GM12865 (cell line): Measurements from ENCODE around the gene TMEM135.

Experiments
- DNase-seq: peaks from one replicate; pipeline ENCODE4 v3.0.0; 2010; ENCODE audit warnings: low read depth
- H3K4me3 ChIP-seq: 2 replicates; pipeline ENCODE4 v1.5.1; 2011; ENCODE audit warnings: mild to moderate bottlenecking, low read depth, low read length, control low read depth
- CTCF ChIP-seq: IDR thresholded peaks from 2 replicates; pipeline ENCODE4 v1.5.1; 2011; ENCODE audit warnings: low read length, control low read depth, low read depth, inconsistent platforms; ENCODE audit not compliant: insufficient read depth; ENCODE audit errors: missing control alignments

The TMEM135 gene

GRCh38 chr11:87076260-87076783 is 38.6 kb downstream of the TMEM135 start:
- no peak for DNase-seq
- no peak overlapping the region for H3K4me3 ChIP-seq
- no peak for TF ChIP-seq CTCF

- H3K4me3 ChIP-seq = no peak overlapping the region
- no peak for TF ChIP-seq CTCF
- no peak for DNase-seq
Measured at GRCh38 chr11:87076874-87077429, 39.2 kb downstream of the TMEM135 start.

GRCh38 chr11:87081358-87081757 is 43.6 kb downstream of the TMEM135 start:
- TF ChIP-seq CTCF = no peak
- peak; percentile 32 for DNase-seq
- H3K4me3 ChIP-seq = peak overlapping the region; percentile 58

- no peak for TF ChIP-seq CTCF
- no peak for DNase-seq
- H3K4me3 ChIP-seq = no peak overlapping the region
Measured at GRCh38 chr11:87082590-87082989, 44.9 kb downstream of the TMEM135 start.

DNA sequence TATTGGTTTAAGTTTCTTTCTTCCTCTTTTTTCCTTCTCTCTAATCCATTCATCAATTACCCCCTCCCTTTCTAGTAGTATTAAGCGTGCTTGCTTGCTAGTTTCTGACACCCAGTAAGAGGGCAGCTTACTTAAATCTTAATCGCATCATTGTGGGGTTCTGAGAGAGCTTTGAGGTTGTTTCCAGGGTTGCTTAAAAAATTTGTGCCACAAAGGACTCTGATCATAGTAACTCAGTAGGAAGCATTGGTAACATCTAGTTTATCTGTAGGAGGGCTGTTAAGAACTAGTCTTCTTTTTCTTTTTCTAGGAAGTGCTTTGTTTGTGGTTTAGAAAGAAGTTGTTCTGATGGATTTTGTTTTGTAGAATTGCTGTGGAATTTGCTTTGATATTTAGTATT is 45.3 kb downstream of the TMEM135 start:
- no peak overlapping the region for H3K4me3 ChIP-seq
- no peak for TF ChIP-seq CTCF
- DNase-seq = no peak

GRCh38 chr11:87092159-87092558 is 54.4 kb downstream of the TMEM135 start:
- TF ChIP-seq CTCF = no peak
- DNase-seq = no peak

DNA sequence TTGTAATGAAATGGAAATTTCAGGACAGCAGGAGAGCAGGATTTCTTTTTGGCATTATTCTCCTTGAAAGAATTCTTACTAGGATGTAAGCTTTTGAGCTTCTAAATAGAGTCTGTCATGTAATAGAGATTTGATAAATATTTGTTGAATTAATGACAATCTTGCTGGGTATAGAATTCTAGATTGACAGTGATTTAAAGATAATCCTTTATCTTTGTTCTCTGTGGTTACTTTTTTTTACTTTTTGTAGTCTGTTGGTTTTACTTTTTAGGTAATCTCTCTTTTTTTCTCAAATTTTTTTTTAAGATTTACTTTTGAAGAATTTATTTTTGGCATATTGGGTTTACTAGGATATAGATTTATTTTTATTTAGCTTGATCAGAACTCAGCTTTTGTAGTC is 54.8 kb downstream of the TMEM135 start:
- no peak for DNase-seq
- no peak overlapping the region for H3K4me3 ChIP-seq
- no peak for TF ChIP-seq CTCF

More at GRCh38 chr11:87092159-87092558, 54.4 kb downstream of the TMEM135 start:
- no peak overlapping the region for H3K4me3 ChIP-seq
